ENCODE measurements around the gene SLMAP. TPM values are rescaled to one million over a fixed set of nuclear protein-coding genes. Genes with fewer than 3 reads are reported as not detected.

Gene SLMAP
- total and polyA plus RNA-seq, 2 of the 13 experiments (the other 11 are each of a cell fraction or from before 2014, with no cell fraction given): 24.0 to 48.3 TPM

DNA sequence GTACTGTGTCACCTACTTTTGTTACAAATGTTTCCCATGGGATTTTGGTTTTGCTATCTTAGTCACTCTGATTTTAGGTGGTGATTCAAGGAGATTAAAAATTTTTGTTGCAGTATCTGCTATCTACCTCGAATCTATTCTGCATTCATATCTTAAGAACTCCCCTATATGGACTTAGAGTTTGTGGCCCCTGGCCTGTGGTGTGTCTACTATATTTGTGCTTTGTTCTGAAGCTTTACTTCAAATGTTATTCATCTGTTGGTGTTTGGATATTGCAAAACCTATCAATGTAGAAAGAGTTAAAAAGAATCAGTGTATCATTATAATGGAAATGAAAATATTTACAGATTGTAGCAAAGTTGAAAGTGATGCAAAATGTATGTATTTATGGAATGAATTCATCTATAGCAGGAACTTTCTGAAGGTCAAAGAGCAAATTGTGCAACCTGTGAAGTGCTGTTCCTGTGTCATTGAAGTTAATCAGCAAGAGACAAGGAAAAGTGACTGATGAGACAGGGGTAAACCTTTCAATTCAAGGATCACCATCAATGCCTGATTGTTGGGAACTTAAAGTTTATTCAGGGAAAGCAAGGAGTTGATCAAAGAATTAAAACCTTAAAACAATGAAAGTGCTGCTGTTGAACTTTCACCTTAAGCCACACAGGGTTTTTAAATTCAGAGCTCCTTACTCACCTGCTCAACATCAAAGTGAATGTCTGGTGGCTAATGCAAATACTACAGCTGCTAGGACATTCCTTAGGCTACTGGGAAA lies 71.0 kb downstream of the SLMAP start (continued):
- TF ChIP-seq, protein P1, sequence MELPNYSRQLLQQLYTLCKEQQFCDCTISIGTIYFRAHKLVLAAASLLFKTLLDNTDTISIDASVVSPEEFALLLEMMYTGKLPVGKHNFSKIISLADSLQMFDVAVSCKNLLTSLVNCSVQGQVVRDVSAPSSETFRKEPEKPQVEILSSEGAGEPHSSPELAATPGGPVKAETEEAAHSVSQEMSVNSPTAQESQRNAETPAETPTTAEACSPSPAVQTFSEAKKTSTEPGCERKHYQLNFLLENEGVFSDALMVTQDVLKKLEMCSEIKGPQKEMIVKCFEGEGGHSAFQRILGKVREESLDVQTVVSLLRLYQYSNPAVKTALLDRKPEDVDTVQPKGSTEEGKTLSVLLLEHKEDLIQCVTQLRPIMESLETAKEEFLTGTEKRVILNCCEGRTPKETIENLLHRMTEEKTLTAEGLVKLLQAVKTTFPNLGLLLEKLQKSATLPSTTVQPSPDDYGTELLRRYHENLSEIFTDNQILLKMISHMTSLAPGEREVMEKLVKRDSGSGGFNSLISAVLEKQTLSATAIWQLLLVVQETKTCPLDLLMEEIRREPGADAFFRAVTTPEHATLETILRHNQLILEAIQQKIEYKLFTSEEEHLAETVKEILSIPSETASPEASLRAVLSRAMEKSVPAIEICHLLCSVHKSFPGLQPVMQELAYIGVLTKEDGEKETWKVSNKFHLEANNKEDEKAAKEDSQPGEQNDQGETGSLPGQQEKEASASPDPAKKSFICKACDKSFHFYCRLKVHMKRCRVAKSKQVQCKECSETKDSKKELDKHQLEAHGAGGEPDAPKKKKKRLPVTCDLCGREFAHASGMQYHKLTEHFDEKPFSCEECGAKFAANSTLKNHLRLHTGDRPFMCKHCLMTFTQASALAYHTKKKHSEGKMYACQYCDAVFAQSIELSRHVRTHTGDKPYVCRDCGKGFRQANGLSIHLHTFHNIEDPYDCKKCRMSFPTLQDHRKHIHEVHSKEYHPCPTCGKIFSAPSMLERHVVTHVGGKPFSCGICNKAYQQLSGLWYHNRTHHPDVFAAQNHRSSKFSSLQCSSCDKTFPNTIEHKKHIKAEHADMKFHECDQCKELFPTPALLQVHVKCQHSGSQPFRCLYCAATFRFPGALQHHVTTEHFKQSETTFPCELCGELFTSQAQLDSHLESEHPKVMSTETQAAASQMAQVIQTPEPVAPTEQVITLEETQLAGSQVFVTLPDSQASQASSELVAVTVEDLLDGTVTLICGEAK (IDR thresholded peaks at IDR 0.05): no peak
- TF ChIP-seq, protein P1 (CRISPR knock-in tag; IDR thresholded peaks at IDR 0.05): no peak
- TF ChIP-seq HES4 (CRISPR knock-in tag; IDR thresholded peaks at IDR 0.05; ENCODE audit: borderline replicate concordance) (no peak), ZNF34 (CRISPR knock-in tag; IDR thresholded peaks at IDR 0.05; ENCODE audit: borderline replicate concordance) (no peak), ZNF724P (CRISPR knock-in tag; IDR thresholded peaks at IDR 0.05; ENCODE audit: borderline replicate concordance) (no peak), NR2C2 (CRISPR knock-in tag; IDR thresholded peaks at IDR 0.05; ENCODE audit: borderline replicate concordance) (peak; percentile 46; the same call in 1 of the 2 replicates), NR2F6 (IDR thresholded peaks at IDR 0.05) (peak; percentile 94), NR2F6 (CRISPR knock-in tag; IDR thresholded peaks at IDR 0.05) (peak; percentile 90), RCOR2 (CRISPR knock-in tag; IDR thresholded peaks at IDR 0.05) (peak; percentile 65; the same call in 1 of the 2 replicates), REXO4 (CRISPR knock-in tag; IDR thresholded peaks at IDR 0.05; ENCODE audit: borderline replicate concordance) (no peak), EP300 (IDR thresholded peaks at IDR 0.05; ENCODE audit: low read depth in 2 of 2, low read length in 2 of 2) (peak in 1 of 2 experiments; percentile 92; a peak in 2 of 4 replicates), EP300 (CRISPR knock-in tag; IDR thresholded peaks at IDR 0.05; ENCODE audit: borderline replicate concordance) (peak; percentile 88), RAD21 (CRISPR knock-in tag; IDR thresholded peaks at IDR 0.05) (no peak), MBD4 (IDR thresholded peaks at IDR 0.05; ENCODE audit: borderline replicate concordance, low read length) (peak; percentile 43), SOX5 (CRISPR knock-in tag; IDR thresholded peaks at IDR 0.05; ENCODE audit: borderline replicate concordance) (peak; percentile 82; the same call in 1 of the 2 replicates)
- TF ChIP-seq, protein P2, sequence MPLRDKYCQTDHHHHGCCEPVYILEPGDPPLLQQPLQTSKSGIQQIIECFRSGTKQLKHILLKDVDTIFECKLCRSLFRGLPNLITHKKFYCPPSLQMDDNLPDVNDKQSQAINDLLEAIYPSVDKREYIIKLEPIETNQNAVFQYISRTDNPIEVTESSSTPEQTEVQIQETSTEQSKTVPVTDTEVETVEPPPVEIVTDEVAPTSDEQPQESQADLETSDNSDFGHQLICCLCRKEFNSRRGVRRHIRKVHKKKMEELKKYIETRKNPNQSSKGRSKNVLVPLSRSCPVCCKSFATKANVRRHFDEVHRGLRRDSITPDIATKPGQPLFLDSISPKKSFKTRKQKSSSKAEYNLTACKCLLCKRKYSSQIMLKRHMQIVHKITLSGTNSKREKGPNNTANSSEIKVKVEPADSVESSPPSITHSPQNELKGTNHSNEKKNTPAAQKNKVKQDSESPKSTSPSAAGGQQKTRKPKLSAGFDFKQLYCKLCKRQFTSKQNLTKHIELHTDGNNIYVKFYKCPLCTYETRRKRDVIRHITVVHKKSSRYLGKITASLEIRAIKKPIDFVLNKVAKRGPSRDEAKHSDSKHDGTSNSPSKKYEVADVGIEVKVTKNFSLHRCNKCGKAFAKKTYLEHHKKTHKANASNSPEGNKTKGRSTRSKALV (CRISPR knock-in tag; IDR thresholded peaks at IDR 0.05): no peak; the same call in 1 of the 2 replicates
- TF ChIP-seq, protein P3, sequence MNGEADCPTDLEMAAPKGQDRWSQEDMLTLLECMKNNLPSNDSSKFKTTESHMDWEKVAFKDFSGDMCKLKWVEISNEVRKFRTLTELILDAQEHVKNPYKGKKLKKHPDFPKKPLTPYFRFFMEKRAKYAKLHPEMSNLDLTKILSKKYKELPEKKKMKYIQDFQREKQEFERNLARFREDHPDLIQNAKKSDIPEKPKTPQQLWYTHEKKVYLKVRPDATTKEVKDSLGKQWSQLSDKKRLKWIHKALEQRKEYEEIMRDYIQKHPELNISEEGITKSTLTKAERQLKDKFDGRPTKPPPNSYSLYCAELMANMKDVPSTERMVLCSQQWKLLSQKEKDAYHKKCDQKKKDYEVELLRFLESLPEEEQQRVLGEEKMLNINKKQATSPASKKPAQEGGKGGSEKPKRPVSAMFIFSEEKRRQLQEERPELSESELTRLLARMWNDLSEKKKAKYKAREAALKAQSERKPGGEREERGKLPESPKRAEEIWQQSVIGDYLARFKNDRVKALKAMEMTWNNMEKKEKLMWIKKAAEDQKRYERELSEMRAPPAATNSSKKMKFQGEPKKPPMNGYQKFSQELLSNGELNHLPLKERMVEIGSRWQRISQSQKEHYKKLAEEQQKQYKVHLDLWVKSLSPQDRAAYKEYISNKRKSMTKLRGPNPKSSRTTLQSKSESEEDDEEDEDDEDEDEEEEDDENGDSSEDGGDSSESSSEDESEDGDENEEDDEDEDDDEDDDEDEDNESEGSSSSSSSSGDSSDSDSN (CRISPR knock-in tag; IDR thresholded peaks at IDR 0.05): no peak
